NAMALWA (cell line): ENCODE measurements around the gene ADK.
"Not testable (repeated sequence)": the region's sequence is repeated elsewhere in the genome, so short reads cannot be mapped to it uniquely, and the experiment has no call there.

Source experiments
- DNase-seq: peaks from one replicate; pipeline ENCODE4 v3.0.0-alpha.2; 2015; ENCODE audit warnings: low spot score

The ADK gene

DNA sequence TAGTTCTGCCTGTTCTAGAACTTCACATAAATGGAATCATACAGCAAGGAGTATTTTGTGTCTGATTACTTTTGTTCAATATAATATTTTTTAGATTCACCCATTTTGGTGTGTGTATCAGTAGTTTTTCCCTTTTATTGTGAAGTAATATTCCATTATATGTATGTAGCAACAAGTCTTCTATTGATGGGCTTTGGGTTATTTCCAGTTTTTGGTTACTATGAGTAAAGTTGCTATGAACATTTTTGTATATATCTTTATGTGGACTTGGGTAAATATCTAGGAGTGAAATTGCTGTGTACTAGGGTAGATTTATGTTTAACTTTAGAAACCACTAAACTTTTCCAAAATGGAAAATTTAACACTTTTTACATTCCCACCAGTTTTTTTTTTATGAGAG, 35.7 kb downstream of the ADK start:
- no peak for DNase-seq

DNA sequence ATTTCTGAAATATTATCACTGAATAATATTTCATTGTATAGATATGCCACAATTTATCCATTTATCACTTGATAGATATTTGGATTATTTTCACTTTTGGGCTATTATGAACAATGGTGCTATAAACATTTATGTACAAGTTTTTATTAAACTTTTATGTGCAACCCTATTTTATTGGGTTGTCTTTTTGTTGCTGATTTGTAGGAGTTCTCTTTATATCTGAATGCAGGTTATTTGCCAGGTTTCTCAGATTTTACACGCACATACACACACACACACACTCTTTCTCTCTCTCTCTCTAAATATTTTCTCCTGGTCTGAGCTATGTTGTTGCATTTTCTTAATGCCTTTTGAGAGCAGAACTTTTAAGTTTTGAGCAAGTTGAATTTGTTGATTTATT, 36.2 kb downstream of the ADK start:
- no peak for DNase-seq

DNA sequence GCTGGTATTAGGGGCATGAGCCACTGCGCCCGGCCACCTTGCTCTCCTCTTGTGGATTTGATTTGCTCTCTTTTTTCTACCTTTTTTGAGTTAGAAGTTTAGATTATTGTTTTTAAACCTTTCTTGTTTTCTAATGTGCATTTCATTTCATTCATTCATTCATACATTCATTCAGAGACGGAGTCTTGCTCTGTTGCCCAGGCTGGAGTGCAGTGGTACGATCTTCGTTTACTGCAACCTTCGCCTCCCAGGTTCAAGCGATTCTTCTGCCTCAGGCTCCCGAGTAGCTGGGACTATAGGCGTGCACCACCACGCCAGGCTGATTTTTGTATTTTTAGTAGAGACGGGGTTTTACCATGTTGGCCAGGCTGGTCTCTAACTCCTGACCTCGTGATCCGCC, 37.6 kb downstream of the ADK start:
- DNase-seq = not testable (repeated sequence)

DNA sequence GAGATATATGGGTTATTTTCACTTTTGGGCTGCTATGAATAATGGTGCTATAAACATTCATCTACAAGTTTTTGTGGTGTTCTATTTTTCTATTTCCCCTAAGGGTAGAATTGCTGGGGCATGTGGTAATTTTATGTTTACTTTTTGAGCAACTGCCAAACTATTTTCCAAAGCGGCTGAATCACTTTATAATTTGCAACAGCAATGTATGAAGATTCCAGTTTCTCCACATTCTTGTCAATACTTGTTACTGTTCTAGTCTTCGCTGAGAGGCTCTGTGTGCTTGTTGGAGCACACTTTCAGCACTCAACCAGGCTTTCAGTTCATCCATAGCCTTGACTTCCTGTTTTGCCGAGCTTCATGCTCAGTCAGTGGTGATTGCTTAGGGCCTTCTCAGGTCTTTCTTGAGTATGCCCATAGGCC, 39.0 kb downstream of the ADK start:
- peak; percentile 66 for DNase-seq

DNA sequence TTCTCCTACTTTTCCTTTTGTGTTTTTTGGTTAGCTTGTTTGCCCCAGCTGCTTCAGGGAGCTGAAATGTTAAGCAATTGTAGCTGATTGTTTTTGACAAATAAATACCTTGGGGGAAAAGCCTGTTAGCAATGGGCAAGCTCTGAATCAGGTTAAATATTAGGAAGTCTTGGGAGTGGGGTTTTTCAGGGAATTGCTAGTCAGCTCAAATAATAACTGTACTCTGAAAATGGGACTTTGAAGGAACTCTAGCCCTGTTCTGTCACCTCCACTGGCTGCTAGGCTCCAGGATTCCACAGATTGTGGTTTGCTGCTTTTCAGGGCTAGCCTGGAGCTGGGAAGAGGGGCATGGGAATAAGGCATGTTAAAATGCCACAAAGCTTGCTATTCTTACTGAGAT, 39.5 kb downstream of the ADK start:
- no peak for DNase-seq

DNA sequence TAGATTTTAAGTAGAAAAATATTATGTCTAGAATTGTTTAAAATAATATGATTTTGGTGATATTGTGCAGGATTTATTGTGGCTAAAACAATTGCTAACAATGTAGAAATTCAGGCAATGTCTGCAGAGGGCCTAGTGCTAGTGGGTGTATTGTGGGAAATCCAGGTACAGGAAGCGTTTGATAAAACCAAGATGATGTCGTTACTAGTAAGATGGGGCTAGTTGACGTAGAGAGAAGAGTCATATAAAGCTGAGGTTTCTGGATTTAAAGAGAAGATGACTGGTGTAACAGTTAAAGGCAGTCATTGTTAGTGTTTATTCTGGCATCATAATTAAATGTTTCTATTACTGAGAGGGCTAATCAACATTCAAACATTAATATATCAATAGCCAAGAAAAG, 43.5 kb downstream of the ADK start:
- no peak for DNase-seq

DNA sequence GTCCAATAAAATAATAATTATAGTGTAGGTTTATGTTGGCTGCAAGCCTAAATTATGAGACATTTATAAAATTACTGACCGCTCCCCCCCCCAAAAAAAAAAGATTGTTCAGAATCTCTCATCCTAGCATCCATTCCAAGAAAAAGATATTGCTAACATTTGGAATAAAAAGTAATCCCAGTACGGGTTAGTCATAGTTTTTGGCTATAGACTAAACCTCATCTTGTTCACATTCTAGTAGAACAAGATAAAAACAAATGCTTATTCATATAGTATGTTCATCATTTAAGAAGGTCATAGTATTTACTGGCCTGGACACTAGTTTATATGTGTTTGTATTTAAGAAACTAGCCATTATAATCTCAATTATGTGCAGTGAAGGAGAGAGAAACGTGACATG, 44.0 kb downstream of the ADK start:
- DNase-seq = no peak

DNA sequence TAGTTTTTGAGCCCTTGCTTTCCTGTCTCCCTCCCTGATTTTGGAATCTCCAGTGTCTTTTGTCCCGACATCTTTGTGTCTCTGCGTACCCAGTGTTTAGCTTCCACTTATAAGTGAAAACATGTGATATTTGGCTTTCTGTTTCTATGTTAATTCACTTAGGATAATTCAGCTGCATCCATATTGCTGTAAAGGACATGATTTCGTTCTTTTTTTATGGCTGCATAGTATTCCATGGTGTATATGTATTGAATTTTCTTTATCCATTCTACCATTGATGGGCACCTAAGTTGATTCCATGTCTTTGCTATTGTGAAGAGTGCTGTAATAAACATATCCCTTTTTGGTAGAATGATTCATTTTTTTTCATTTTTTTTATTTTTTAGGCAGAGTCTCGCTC, 48.3 kb downstream of the ADK start:
- no peak for DNase-seq

DNA sequence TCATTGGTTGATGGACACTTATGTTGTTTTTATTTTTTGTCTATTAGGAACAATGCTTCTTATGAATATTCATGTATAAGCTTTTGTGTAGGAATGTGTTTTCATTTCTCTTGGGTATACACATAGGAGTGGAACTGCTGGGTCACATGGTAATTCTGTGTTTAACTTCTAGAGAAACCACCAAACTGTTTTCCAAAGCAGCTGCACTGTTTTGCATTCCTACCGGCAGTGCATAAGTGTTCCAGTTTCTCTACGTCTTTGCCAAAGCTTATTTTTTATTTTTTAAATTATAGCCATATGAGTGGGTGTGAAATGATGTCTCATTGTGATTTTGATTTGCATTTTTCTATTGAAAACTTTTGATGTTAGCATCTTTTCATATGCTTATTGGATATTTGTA, 51.3 kb downstream of the ADK start:
- no peak for DNase-seq

DNA sequence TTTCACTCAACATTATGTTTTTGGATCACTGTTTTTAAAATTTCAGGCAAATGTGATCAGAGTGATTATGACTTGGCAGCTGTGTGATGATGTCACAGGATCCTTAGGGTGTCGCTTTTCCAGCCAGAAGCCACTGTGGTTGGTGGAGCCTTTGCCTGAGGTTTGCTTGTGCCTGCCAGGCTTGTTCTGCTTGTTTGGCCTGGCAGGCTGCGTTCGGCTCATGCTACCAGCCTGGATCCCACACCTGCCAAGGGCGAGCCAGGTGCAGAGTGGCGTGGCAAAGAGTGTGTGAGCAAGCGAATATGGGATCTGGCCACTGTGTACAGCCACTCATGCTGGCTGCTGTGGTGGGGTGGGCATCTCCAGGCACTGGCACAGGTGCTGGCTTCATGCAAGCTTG, 55.7 kb downstream of the ADK start:
- DNase-seq = no peak

DNA sequence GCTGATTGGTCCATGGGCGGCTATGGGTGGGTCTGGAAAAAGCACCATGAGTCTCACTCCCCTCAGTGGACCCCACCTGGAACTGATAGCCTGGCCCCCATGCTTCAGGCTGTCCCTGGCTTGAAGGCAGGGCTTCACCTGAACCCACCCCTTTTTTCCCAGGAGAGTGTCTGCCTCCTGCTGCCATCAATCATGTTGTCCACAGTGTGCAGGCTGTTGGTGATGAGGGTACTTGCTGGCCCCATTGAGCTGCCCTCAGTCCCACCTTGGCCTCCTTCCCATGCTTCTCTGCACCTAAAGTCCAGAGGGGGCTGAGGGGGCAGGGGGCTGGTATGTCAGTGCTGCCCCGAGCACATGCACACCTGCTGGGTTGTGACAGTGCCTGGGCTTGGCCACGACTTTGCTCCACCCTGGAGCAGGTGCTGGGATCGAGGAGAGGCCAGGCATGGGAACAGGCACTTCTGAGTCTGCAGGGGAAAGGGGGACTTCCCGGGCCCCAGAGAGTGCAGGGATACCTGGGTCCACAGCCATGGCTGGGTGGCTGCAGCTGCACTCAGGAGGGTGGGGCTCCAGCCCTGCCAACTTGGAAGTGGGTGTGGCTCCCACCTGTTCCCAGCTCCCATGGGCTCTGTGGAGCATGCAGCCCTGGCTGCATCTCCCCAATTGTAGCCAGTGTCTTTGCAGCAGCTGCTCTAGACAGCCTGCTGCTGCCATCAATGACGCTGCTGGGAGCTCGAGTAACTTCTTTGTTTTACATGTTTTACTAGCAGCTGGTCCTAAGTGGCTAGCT, 56.9 kb downstream of the ADK start:
- no peak for DNase-seq

DNA sequence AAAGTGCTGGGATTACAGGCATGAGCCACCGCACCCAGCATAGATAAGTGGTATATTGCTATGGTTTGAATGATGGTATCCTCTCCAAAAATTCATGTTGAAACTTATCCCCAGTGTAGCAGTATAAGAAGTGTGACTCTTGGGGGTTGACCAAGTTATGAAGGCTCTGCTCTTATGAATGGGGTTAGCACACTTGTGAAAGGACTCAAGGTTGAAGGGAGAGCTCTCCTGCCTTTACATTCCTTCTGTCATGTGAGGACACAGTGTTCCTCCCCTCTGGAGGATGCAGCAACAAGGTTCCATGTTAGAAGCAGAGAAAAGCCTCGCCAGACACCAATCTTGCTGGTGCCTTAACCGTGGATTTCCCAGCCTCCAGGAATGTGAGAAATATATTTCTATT, 58.0 kb downstream of the ADK start:
- DNase-seq = no peak

DNA sequence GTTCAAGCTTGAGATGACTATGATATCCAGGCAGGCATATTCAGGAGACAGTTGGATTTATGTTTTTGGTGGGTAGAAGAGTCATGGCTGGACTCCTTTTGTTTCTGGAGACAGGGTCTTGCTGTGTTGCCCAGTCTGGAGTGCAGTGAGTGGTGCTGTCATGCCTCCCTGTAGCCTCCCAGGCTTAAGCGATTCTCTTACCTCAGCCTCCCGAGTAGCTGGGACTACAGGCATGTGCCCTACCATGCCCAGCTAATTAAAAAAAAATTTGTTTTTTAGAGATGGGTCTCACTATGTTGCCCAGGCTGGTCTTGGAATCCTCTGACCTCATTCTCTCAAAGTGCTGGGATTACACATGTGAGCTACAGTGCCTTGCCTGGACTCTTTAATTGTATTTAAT, 62.0 kb downstream of the ADK start:
- DNase-seq = no peak

DNA sequence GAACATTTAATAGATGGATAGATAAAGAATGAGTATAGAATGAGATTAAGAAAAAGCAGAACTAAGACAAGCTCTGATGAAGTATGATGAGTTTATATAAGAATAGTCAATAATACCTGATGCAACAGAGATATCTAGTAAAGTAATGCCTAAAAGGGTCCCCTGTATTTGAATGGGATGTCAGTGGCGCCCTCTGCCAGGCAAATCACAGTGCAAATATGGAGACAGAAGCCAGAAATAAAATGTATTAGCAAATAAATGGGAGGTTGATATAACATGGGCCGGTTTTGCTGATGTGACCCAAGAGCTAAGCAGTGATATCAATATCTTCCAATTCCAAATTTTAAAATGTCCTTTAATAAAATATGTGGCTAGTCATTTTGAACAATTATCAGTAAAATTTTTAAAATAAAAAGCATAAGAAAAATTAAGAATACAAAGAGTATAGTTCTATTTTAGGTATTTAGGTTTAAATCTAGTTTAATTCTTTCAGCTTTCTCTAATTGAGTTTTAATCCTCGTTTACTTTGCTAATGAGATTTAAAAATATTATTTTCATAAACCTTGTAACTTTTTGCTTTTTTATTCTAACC, 62.6 kb downstream of the ADK start:
- DNase-seq = peak; percentile 51

DNA sequence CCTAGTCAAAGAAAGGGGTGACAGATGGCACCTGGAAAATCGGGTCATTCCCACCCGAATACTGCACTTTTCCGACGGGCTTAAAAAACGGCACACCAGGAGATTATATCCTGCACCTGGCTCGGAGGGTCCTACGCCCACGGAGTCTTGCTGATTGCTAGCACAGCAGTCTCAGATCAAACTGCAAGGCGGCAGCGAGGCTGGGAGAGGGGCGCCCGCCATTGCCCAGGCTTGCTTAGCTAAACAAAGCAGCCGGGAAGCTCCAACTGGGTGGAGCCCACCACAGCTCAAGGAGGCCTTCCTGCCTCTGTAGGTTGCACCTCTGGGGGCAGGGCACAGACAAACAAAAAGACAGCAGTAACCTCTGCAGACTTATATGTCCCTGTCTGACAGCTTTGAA, 66.1 kb downstream of the ADK start:
- not testable (repeated sequence) for DNase-seq

DNA sequence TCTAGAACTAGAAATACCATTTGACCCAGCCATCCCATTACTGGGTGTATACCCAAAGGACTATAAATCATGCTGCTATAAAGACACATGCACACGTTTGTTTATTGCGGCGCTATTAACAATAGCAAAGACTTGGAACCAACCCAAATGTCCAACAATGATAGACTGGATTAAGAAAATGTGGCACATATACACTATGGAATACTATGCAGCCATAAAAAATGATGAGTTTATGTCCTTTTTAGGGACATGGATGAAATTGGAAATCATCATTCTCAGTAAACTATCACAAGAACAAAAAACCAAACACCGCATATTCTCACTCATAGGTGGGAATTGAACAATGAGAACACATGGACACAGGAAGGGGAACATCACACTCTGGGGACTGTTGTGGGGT, 71.4 kb downstream of the ADK start:
- DNase-seq = not testable (repeated sequence)

DNA sequence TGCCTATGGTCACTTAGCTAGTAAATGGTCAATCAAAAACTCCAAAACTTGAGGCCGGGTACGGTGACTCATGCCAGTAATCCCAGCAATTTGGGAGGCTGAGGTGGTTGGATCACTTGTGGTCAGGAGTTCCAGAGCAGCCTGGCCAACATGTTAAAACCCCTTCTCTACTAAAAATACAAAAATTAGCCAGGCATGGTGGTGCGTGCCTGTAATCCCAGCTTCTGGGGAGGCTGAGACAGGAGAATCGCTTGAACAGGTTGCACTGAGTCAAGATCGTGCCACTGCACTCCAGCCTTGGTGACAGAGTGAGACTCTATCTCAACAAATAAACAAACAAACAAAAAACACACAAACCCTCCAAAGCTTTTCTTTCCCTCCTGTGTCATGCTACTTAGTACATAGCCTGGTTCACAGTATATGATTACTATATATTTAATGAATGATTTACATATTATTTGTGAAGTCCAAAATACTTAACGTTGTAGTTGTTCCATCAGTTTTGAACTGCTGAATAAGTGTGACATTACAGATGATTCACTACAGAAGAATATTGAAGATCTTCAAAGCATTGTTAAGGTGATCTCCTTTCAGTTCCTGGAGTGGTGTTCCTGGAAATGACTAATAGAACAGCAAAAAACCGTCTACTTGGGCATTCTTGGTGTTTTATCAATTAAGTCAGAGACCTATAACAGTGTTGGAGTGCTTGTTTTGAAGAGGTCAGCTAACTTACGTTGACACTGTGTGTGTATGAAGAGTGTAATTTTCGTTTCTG, 72.9 kb downstream of the ADK start:
- DNase-seq = no peak

DNA sequence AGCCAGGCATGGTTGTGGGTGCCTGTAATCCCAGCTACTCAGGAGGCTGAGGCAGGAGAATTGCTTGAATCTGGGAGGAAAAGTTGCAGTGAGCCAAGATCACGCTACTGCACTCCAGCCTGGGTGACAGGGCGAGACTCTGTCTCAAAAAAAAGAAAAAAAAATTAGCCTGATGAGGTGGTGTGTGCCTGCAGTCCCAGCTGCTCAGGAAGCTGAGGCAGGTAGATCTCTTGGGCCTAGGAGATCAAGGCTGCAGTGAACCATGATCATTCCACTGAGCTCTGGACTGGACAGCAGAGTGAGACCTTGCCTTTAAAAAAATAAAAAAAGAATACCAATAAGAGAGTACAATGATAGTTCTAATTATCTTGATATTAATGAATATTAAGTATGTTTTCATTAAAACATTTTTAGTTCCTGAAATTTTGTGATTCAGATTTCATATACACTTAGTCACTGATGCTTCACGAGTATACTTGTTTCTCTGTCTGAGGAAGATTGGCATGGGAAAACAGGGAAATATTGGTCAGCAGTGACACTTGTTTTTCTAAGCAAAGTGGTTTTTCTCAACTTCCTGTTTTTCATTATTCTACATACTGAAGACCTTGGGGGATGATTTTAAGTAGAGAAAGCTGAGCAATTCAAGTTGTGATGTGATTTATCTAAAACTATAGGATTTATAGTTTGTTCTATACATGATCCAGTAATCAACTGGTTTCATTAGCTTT, 76.8 kb downstream of the ADK start:
- DNase-seq = peak; percentile 28

DNA sequence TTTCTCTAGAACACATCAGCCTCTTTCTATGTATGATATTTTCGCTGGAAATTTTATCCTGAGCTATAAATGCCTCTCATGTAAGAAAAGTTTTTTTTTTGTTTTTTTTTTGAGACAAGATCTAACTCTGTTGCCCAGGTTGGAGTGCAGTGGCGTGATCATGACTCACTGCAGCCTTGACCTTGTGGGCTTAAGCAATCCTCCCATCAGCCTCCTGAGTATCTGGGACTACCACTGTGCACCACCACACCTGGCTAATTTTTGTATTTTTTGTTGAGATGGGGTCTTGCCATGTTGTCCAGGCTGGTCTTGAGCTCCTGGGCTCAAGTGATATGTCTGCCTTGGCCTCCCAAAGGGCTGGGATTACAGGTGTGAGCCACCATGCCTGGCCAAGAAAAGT, 80.4 kb downstream of the ADK start:
- DNase-seq = no peak

DNA sequence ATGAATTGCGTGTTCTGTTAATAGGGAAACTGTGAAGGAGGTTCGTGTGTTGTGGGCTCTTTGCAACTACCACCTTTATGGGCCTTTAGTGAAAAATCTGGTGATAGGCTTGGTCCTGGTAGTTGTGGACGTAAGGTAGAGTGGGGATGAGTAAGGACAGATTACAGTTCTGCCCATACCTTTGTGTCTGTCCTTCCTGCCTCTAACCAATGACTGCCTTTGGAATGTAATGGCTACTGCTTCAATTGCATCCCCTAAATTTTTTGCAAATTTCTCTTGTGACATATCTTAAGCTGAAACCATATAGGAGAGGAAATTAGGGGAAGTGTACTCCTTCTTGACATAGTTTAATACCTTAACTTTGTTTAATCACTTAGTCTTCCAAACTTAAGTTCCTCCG, 82.3 kb downstream of the ADK start:
- DNase-seq = no peak

DNA sequence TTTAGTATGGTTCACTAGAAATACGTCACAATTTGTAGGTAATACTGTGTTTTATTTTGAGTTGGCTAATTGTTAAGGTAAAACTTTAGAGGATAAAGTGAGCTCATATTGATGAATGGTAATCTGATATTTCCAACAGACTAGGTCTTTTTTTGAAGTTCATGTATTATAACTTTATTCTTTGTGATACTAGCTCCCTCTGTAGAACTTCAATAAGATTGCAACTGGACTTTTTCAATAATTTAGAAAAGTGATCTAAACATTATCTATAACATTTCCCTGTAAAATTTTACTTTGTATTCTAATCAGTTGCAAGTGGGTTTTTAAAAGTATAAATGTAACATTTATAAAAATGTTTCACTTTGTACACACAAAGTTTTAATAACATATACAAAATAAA, 83.5 kb downstream of the ADK start:
- peak; percentile 4 for DNase-seq

DNA sequence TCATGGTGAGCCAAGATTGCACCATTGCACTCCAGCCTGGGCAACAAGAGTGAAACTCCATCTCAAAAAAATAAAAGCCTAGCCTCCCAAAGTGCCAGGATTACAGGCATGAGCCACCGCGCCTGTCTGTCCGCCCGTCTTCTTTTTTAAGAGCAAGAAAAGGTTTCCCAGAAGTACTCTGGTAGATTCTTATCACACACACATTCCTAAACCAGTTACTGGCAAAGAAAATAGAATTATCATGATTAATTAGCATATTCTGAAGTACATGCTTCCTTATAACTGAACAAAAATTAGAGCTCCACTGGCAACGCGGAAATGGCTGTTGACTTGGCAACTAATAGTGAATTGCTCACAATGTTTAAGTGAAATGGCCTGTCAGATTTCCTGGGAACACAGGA, 87.0 kb downstream of the ADK start:
- DNase-seq = no peak

DNA sequence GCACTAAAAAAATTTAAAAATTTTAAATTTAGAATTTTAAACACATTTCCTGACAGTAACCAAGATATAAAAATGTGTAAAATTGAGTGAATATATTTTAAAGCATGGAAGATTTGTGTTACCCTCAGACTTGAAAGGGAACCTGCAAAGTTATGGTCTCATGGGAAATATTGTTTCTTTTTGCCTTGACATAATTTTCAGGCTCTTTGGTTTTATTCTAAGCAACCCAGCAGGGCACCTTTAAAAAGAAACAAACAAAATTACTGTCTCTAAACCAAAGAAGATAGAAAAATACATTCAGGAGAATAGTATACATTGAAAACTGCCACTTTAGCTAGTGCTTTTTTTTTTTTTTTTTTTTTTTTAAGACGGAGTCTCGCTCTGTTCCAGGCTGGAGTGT, 87.5 kb downstream of the ADK start:
- DNase-seq = no peak
